ENCODE measurements around the gene THAP7. TPM values are rescaled to one million over a fixed set of nuclear protein-coding genes. Genes with fewer than 3 reads are reported as not detected.

Gene THAP7
- total and polyA plus RNA-seq, 2 experiments from 2014 or later, result 21.8 to 25.9 TPM

- peaks cover 90% of the 10 kb centered on the region for H3K27me3 ChIP-seq (ENCODE audit: insufficient read depth)
- H3K27me3 Mint-ChIP-seq (ENCODE audit: insufficient read depth, low read depth, poor library complexity), result peaks cover 67% of the 10 kb centered on the region
Observed at GRCh38 chr22:20965888-20966855, 35.7 kb downstream of the THAP7 start.

More at GRCh38 chr22:20965888-20966855, 35.7 kb downstream of the THAP7 start:
- Mint-ChIP-seq H3K27ac (no peak overlapping the region), H3K36me3 (ENCODE audit: low read depth) (no peaks in the 10 kb centered on the region; the same call in 2 of the 3 replicates), H3K4me3 (peak overlapping the region; percentile 59; the same call in 1 of the 3 replicates), H3K9me3 (no peaks in the 10 kb centered on the region), H3K4me1 (peaks cover 22% of the 10 kb centered on the region)
- no peak overlapping the region for H3K27ac ChIP-seq (ENCODE audit: low read depth)
- no peak overlapping the region for H2AFZ ChIP-seq
- H3K79me2 ChIP-seq (replicated peaks; ENCODE audit: insufficient read depth), result no peaks in the 10 kb centered on the region
- H3F3A ChIP-seq (replicated peaks; ENCODE audit: low read depth), result no peaks in the 10 kb centered on the region
- H3K9me2 ChIP-seq (ENCODE audit: insufficient read depth), result no peaks in the 10 kb centered on the region
- peaks cover 3% of the 10 kb centered on the region; the same call in 1 of the 2 replicates for H3K4me1 ChIP-seq (ENCODE audit: insufficient read depth)
- no peak for ATAC-seq
- H3K4me2 ChIP-seq, result peak overlapping the region; percentile 85; the same call in 1 of the 2 replicates
- H3K4me3 ChIP-seq, result no peak overlapping the region
- TF ChIP-seq ZNF462 (CRISPR knock-in tag; IDR thresholded peaks at IDR 0.05), result no peak
- no peak for TF ChIP-seq ZNF114 (CRISPR knock-in tag; IDR thresholded peaks at IDR 0.05)
- TF ChIP-seq EZH2 (IDR thresholded peaks at IDR 0.05; ENCODE audit: low read depth, unreplicated experiment), result no peak
- TF ChIP-seq STAT1 (IDR thresholded peaks at IDR 0.05; ENCODE audit: unreplicated experiment), result no peak
- TF ChIP-seq CREB1 (CRISPR knock-in tag; IDR thresholded peaks at IDR 0.05; ENCODE audit: low read depth), result no peak
- TF ChIP-seq ETS1 (IDR thresholded peaks at IDR 0.05), result no peak
- TF ChIP-seq POLR2AphosphoS5 (IDR thresholded peaks at IDR 0.05; ENCODE audit: low read depth), result no peak
- no peak for TF ChIP-seq CTCF (conservative IDR thresholded peaks at IDR 0.05; ENCODE audit: low read depth in 2 of 2)
- no peak for TF ChIP-seq ZNF331 (CRISPR knock-in tag; IDR thresholded peaks at IDR 0.05; ENCODE audit: low read depth)
- H3K36me3 ChIP-seq (ENCODE audit: insufficient read depth), result no peaks in the 10 kb centered on the region
- peaks cover 3% of the 10 kb centered on the region; the same call in 1 of the 2 replicates for H4K20me1 ChIP-seq (replicated peaks; ENCODE audit: insufficient read depth)
- no peak for DNase-seq (ENCODE audit: low spot score)
